Measurements from ENCODE around the gene PLA2R1.

PLA2R1 gene

DNA sequence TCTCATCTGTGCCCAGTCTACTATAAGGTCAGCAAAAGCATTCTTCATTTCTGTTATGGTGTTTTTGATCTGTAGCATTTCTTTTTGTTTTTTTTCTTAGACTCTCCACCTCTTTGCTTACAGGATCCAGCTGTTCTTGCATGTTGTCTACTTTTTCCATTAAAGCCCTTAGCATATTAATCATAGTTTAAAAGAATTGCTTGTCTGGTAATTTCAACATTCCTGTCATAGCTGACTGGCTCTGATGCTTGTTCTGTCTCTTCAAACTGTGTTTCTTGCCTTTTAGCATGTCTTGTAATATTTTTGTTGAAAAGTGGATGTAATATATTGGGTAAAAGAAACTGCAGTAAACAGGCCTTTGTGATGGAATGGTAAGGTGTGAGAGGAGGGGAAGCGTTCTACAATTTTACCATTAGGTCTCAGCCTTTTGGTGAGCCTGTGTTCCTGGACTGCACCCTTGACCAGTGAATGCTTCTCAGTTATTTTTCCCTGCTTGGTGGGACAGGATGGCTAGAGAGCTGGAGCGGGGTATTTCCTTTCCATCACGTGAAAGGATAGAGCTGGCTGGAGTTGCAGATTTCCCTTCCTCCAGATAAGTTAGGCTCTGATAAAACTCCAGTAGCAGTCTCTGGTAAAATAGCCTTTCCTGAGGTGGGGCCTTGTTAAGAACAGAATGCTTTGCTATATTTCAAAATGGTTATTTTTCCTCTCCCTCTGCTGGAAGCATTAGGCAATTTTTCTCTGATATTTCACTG lies 65.4 kb downstream of the PLA2R1 start:
- no peak overlapping the region for H3K23ac ChIP-seq (ENCODE audit: low read length)
- no peak overlapping the region for H4K91ac ChIP-seq (ENCODE audit: low read depth, low read length)
- H3K4ac ChIP-seq (ENCODE audit: low read depth, low read length), result no peak overlapping the region
- no peak overlapping the region for H3K27ac ChIP-seq (ENCODE audit: low read depth, low read length)
- H3K4me2 ChIP-seq (ENCODE audit: low read length), result no peak overlapping the region
- H4K12ac ChIP-seq (ENCODE audit: low read depth, low read length), result no peak overlapping the region
- H3K79me2 ChIP-seq (ENCODE audit: control insufficient read depth, insufficient read depth, low read length, poor library complexity), result no peaks in the 10 kb centered on the region
- peak overlapping the region; percentile 31 for H2BK5ac ChIP-seq (ENCODE audit: low read depth, low read length, poor library complexity)
- H3K14ac ChIP-seq (ENCODE audit: low read length), result no peak overlapping the region
- no peaks in the 10 kb centered on the region for H3K79me1 ChIP-seq (ENCODE audit: low read length)
- peak; percentile 9 to 67 for DNase-seq
- peaks cover 0 to 2% of the 10 kb centered on the region in 2 experiments for H3K4me1 ChIP-seq (ENCODE audit: control insufficient read depth in 1 of 2, insufficient read depth in 2 of 2, low read length in 2 of 2)
- no peak overlapping the region for H4K8ac ChIP-seq (ENCODE audit: low read depth, low read length)
- H3K36me3 ChIP-seq (ENCODE audit: control insufficient read depth in 1 of 2, insufficient read depth in 2 of 2, low read length in 2 of 2), result no peaks in the 10 kb centered on the region
- H3K9me3 ChIP-seq (ENCODE audit: insufficient read depth, low read depth, low read length), result no peaks in the 10 kb centered on the region
- no peak overlapping the region for H2AK5ac ChIP-seq (ENCODE audit: low read length)
- H2BK120ac ChIP-seq (ENCODE audit: insufficient read depth, low read length, poor library complexity), result no peak overlapping the region
- H3K9ac ChIP-seq (ENCODE audit: low read length), result no peak overlapping the region
- no peak overlapping the region for H3K18ac ChIP-seq (ENCODE audit: low read length)
- H3K4me3 ChIP-seq (ENCODE audit: low read depth, low read length), result no peak overlapping the region
- H2AFZ ChIP-seq (ENCODE audit: insufficient read depth, low read length, poor library complexity), result no peak overlapping the region
- H3K27me3 ChIP-seq (ENCODE audit: insufficient read depth, low read length), result no peaks in the 10 kb centered on the region
- no peak overlapping the region for H2BK12ac ChIP-seq (ENCODE audit: low read length)
- WGBS (ENCODE audit: extremely low coverage, insufficient coverage, insufficient read length), result no CpG with 5 or more reads among the region's 3 CpGs

GRCh38 chr2:159995038-159995437 lies 67.4 kb downstream of the PLA2R1 start:
- no peak overlapping the region for H3K4me3 ChIP-seq (ENCODE audit: low read depth, low read length)
- no peak overlapping the region for H3K27ac ChIP-seq (ENCODE audit: low read depth, low read length)
- no peaks in the 10 kb centered on the region for H3K9me3 ChIP-seq (ENCODE audit: insufficient read depth, low read depth, low read length)
- no peak overlapping the region for H3K23ac ChIP-seq (ENCODE audit: low read length)
- H3K79me1 ChIP-seq (ENCODE audit: low read length), result no peaks in the 10 kb centered on the region
- no peak for DNase-seq
- H4K12ac ChIP-seq (ENCODE audit: low read depth, low read length), result no peak overlapping the region
- no peak overlapping the region for H3K4ac ChIP-seq (ENCODE audit: low read depth, low read length)
- no peaks in the 10 kb centered on the region for H3K36me3 ChIP-seq (ENCODE audit: control insufficient read depth in 1 of 2, insufficient read depth in 2 of 2, low read length in 2 of 2)
- WGBS (ENCODE audit: extremely low coverage, insufficient coverage, insufficient read length), result no CpG with 5 or more reads among the region's 2 CpGs
- no peak overlapping the region for H3K18ac ChIP-seq (ENCODE audit: low read length)
- H3K4me1 ChIP-seq (ENCODE audit: control insufficient read depth in 1 of 2, insufficient read depth in 2 of 2, low read length in 2 of 2), result peaks cover 0 to 2% of the 10 kb centered on the region in 2 experiments
- no peak overlapping the region for H3K4me2 ChIP-seq (ENCODE audit: low read length)
- no peak overlapping the region for H2AFZ ChIP-seq (ENCODE audit: insufficient read depth, low read length, poor library complexity)
- no peak overlapping the region for H2BK12ac ChIP-seq (ENCODE audit: low read length)
- H3K14ac ChIP-seq (ENCODE audit: low read length), result no peak overlapping the region
- no peak overlapping the region for H2BK120ac ChIP-seq (ENCODE audit: insufficient read depth, low read length, poor library complexity)
- H4K91ac ChIP-seq (ENCODE audit: low read depth, low read length), result no peak overlapping the region
- H3K9ac ChIP-seq (ENCODE audit: low read length), result no peak overlapping the region
- no peaks in the 10 kb centered on the region for H3K79me2 ChIP-seq (ENCODE audit: control insufficient read depth, insufficient read depth, low read length, poor library complexity)
- H4K8ac ChIP-seq (ENCODE audit: low read depth, low read length), result no peak overlapping the region
- H2BK5ac ChIP-seq (ENCODE audit: low read depth, low read length, poor library complexity), result no peak overlapping the region
- no peaks in the 10 kb centered on the region for H3K27me3 ChIP-seq (ENCODE audit: insufficient read depth, low read length)
- no peak overlapping the region for H2AK5ac ChIP-seq (ENCODE audit: low read length)

GRCh38 chr2:159989249-159989648 lies 73.2 kb downstream of the PLA2R1 start:
- Histone ChIP-seq H3K4ac (ENCODE audit: low read depth, low read length) (no peak overlapping the region), H3K18ac (ENCODE audit: low read length) (no peak overlapping the region), H2AK5ac (ENCODE audit: low read length) (no peak overlapping the region), H3K4me3 (ENCODE audit: low read depth, low read length) (no peak overlapping the region), H2BK12ac (ENCODE audit: low read length) (no peak overlapping the region), H3K4me2 (ENCODE audit: low read length) (no peak overlapping the region), H3K79me1 (ENCODE audit: low read length) (no peaks in the 10 kb centered on the region), H3K9me3 (ENCODE audit: insufficient read depth, low read depth, low read length) (no peaks in the 10 kb centered on the region), H4K91ac (ENCODE audit: low read depth, low read length) (no peak overlapping the region), H3K36me3 (ENCODE audit: control insufficient read depth in 1 of 2, insufficient read depth in 2 of 2, low read length in 2 of 2) (no peaks in the 10 kb centered on the region), H3K9ac (ENCODE audit: low read length) (no peak overlapping the region), H3K14ac (ENCODE audit: low read length) (no peak overlapping the region), H3K79me2 (ENCODE audit: control insufficient read depth, insufficient read depth, low read length, poor library complexity) (no peaks in the 10 kb centered on the region), H2BK5ac (ENCODE audit: low read depth, low read length, poor library complexity) (no peak overlapping the region), H3K4me1 (ENCODE audit: control insufficient read depth in 1 of 2, insufficient read depth in 2 of 2, low read length in 2 of 2) (no peaks in the 10 kb centered on the region), H2AFZ (ENCODE audit: insufficient read depth, low read length, poor library complexity) (no peak overlapping the region), H2BK120ac (ENCODE audit: insufficient read depth, low read length, poor library complexity) (no peak overlapping the region), H4K12ac (ENCODE audit: low read depth, low read length) (no peak overlapping the region), H4K8ac (ENCODE audit: low read depth, low read length) (no peak overlapping the region), H3K27ac (ENCODE audit: low read depth, low read length) (no peak overlapping the region), H3K23ac (ENCODE audit: low read length) (no peak overlapping the region), H3K27me3 (ENCODE audit: insufficient read depth, low read length) (no peaks in the 10 kb centered on the region)
- DNase-seq, result no peak
- WGBS (ENCODE audit: extremely low coverage, insufficient coverage, insufficient read length), result no CpG with 5 or more reads among the region's 4 CpGs

GRCh38 chr2:159988412-159988970 lies 73.9 kb downstream of the PLA2R1 start:
- DNase-seq, result no peak
- no peaks in the 10 kb centered on the region for H3K79me1 ChIP-seq (ENCODE audit: low read length)
- no peak overlapping the region for H3K4ac ChIP-seq (ENCODE audit: low read depth, low read length)
- no peak overlapping the region for H2AFZ ChIP-seq (ENCODE audit: insufficient read depth, low read length, poor library complexity)
- H3K27me3 ChIP-seq (ENCODE audit: insufficient read depth, low read length), result no peaks in the 10 kb centered on the region
- no peak overlapping the region for H4K12ac ChIP-seq (ENCODE audit: low read depth, low read length)
- no peak overlapping the region for H3K14ac ChIP-seq (ENCODE audit: low read length)
- no peak overlapping the region for H2BK5ac ChIP-seq (ENCODE audit: low read depth, low read length, poor library complexity)
- H3K23ac ChIP-seq (ENCODE audit: low read length), result no peak overlapping the region
- H3K27ac ChIP-seq (ENCODE audit: low read depth, low read length), result no peak overlapping the region
- no peaks in the 10 kb centered on the region for H3K4me1 ChIP-seq (ENCODE audit: control insufficient read depth in 1 of 2, insufficient read depth in 2 of 2, low read length in 2 of 2)
- no CpG with 5 or more reads among the region's 4 CpGs for WGBS (ENCODE audit: extremely low coverage, insufficient coverage, insufficient read length)
- no peaks in the 10 kb centered on the region for H3K9me3 ChIP-seq (ENCODE audit: insufficient read depth, low read depth, low read length)
- H3K36me3 ChIP-seq (ENCODE audit: control insufficient read depth in 1 of 2, insufficient read depth in 2 of 2, low read length in 2 of 2), result no peaks in the 10 kb centered on the region
- H2AK5ac ChIP-seq (ENCODE audit: low read length), result no peak overlapping the region
- H3K18ac ChIP-seq (ENCODE audit: low read length), result no peak overlapping the region
- no peak overlapping the region for H2BK120ac ChIP-seq (ENCODE audit: insufficient read depth, low read length, poor library complexity)
- no peak overlapping the region for H3K4me3 ChIP-seq (ENCODE audit: low read depth, low read length)
- H3K9ac ChIP-seq (ENCODE audit: low read length), result no peak overlapping the region
- no peak overlapping the region for H4K91ac ChIP-seq (ENCODE audit: low read depth, low read length)
- no peaks in the 10 kb centered on the region for H3K79me2 ChIP-seq (ENCODE audit: control insufficient read depth, insufficient read depth, low read length, poor library complexity)
- no peak overlapping the region for H3K4me2 ChIP-seq (ENCODE audit: low read length)
- no peak overlapping the region for H4K8ac ChIP-seq (ENCODE audit: low read depth, low read length)
- no peak overlapping the region for H2BK12ac ChIP-seq (ENCODE audit: low read length)
